Suppressor macrophage (primary cell): ENCODE results near the gene OR2V1.
"Not testable (repeated sequence)": the region's sequence is repeated elsewhere in the genome, so short reads cannot be mapped to it uniquely, and the experiment has no call there.

Experiments used
- DNase-seq, 4 experiments: peaks; one replicate each; pipeline ENCODE4 v3.0.0-alpha.2; 2020 to 2022

OR2V1 gene

GRCh38 chr5:181101930-181102674 is 28.9 kb downstream of the OR2V1 start:
- DNase-seq, result not testable (repeated sequence)

DNA sequence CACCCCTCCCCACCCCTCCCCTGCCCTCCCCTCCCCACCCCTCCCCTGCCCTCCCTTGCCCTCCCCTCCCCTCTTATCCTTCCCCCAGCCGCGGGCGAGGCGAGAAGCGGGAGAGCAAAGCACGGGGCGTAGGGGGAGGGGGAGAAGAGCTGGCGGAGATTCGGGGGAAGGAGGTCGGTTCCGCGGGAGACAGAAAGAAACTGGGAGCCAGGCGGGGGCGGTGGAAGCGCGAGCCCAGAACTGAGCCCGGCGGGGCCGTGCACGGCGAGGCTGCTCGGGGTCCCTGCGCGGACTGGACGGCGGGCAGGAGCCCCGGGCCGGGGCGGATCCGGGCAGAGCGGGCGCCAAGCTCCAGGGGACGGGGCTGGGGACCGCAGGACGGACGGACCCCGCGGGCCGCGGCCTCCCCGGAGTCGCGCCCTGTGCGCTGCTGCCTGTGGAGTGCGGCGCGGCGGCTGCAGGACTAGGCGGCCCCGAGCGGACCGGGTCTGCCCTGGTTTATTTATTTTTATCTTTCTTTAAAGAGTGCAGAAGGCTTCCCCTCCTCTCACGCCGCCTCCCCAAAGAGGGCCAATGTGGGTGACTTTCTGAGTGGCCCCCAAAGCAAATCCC is 29.8 kb downstream of the OR2V1 start:
- not testable (repeated sequence) for DNase-seq

GRCh38 chr5:181100121-181100875 is 30.7 kb downstream of the OR2V1 start:
- no peak for DNase-seq

DNA sequence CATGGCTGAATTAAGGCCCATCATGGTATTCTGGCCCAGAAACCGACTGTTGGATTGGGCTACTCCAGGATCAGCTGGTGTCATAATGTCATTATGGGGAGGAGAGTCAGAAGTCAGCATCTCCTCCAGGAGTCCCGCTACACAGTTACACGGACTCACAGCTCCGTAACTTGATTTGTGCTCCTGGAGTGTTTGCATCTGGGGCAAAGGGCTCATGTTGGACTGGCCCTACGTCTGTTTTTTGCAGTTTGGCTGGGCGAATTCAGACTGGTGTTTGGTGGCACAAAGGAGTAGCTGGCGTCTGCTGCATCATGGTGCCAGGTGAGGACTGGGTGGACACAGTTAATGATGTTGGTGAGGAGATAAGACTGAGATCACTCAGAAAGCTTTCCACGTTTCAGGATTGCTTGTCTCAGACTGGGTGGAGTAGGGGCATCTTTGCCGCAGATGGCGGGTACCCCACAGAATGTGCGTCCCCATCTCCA is 31.3 kb downstream of the OR2V1 start:
- DNase-seq, result no peak

- no peak for DNase-seq
Measured at GRCh38 chr5:181098762-181099601, 32.0 kb downstream of the OR2V1 start.

- DNase-seq, result not testable (repeated sequence)
Measured at GRCh38 chr5:181097759-181098491, 33.0 kb downstream of the OR2V1 start.

GRCh38 chr5:181097383-181097753 is 33.6 kb downstream of the OR2V1 start:
- not testable (repeated sequence) for DNase-seq

- not testable (repeated sequence) for DNase-seq
Measured at GRCh38 chr5:181096721-181097382, 34.1 kb downstream of the OR2V1 start.

GRCh38 chr5:181095162-181095561 is 35.8 kb downstream of the OR2V1 start:
- DNase-seq, result not testable (repeated sequence)

DNA sequence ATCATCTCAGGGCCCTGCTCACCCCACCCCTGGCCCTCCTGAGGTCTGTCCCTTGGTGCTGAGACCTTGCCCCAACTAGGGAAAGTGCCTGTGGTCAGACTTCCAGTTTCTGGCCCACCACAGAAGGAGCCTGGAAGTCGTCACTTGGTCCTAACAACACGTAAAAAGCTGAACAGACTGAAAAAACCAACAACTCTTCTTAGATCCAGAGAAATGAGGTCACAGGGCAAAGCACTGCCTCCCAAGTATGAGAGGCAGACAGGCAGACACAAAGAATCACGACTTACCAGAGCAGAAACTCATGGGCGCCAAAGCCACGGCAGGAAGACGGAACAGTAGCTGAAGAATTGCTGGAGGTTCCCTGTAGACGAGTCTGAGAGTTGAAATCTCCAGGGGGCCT is 38.5 kb downstream of the OR2V1 start:
- DNase-seq, result no peak

GRCh38 chr5:181088289-181088688 is 42.7 kb downstream of the OR2V1 start:
- peak in 2 of 4 experiments; percentile 22 to 30 for DNase-seq

DNA sequence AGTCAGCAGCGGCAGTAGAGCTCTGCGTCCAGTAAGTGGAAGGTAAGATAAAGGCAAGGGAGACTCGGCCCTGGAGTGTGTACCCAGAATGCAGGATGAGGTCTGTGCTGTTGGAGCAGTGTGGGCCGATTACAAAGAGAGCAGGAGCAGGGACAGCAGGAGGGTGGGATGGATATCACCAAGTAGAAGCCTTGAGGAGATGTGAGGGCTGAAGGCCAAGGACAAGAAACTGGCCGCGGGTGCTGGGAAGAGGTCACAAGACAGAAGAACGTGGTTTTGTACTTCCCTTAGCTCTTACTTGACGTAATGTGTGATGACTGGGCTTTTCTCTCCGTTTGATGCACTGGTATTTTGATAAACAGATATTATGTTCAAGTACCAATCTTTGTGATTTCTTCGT is 43.7 kb downstream of the OR2V1 start:
- DNase-seq, result peak; percentile 17 to 62 (median 50)

DNA sequence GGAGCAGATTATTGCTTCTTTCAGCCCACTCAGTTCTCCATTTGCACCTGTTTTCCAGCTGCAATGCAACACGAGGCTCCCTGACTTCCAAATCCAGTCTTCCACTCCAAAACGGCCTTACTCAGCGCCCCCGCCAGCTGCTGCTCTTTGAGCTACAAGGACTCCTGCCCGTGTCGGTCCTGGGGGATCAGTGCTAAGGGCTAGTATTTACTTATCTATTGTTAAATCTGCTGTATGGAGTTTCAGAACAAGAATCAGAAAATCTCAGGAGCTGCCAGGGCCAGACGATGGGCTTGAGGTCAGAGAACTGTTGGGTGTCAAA is 44.1 kb downstream of the OR2V1 start:
- DNase-seq, result no peak

DNA sequence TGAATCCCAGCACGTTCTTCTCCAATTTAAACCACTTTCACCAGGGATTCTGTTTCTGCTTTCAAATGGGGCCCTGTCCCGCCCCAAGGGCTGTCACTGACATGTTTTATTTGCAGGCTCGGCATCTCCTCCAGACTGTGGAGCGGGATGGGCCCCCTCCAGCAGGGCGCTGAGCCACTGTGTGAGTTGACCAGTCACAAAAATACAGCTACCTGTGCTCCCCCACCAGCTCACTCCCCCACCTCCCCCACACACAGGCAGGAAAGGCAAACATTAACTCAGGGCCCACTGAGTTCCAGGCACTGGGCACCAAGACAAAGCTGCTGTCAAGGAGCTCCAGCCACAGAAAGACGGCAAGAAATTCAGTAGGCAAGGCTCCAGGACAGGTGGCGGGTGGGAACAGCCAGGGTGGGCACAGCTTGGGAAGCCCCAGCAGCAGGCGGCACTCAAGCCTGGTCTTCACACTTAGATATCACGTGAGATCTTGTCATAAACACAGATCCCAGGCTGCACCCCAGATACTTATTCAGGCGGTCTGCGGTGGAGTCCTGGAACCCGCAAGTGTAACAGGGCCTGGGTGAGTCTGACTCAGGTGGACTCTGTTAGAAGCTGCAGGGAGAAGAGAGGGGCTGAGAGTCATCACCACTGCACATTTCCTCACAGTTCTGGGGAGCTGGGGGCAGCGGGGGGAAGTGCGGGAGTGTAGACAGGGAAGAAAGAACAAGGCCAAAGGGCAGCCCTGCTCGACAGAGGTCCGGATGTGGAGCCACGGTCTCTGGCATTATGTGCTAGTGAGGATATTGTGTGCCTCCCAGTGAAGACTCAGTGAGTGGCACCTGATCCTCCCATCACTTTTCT is 44.7 kb downstream of the OR2V1 start:
- no peak for DNase-seq

GRCh38 chr5:181084621-181085195 is 46.3 kb downstream of the OR2V1 start:
- no peak for DNase-seq

DNA sequence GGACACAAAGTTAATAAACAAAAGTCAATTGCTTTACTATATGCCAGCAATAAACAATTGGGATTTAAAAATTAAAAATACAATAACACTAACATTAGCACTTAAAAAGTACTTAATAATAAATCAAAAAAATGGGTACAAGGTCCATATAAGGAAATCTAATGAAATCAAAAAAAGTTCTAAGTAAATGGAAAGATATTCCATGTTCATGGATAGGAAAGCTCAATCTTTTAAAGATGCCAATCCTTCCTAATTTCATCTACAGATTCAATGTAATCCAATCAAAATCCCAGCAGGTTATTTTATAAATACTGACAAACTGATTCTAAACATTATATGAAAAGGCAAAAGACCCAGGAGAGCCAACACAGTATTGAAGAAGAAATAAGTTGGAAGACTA is 49.0 kb downstream of the OR2V1 start:
- DNase-seq, result no peak

- DNase-seq, result no peak
Measured at GRCh38 chr5:181076920-181077319, 54.0 kb downstream of the OR2V1 start.
